ENCODE results near the gene BTBD17. TPM values are rescaled to one million over a fixed set of nuclear protein-coding genes. Genes with fewer than 3 reads are reported as not detected.

BTBD17 gene
- polyA plus RNA-seq, 3 donors = not detected

GRCh38 chr17:74404789-74405188 lies 43.1 kb upstream of the BTBD17 start:
- Histone ChIP-seq H3K27me3 (ENCODE audit: control insufficient read depth in 2 of 2, insufficient read depth in 2 of 2, low read length in 2 of 2) (no peaks in the 10 kb centered on the region), H3K79me2 (ENCODE audit: insufficient read depth, low read length) (no peaks in the 10 kb centered on the region), H4K20me1 (ENCODE audit: insufficient read depth, low read length) (no peaks in the 10 kb centered on the region), H3K4me2 (replicated peaks; ENCODE audit: extremely low read depth, low read length, poor library complexity, severe bottlenecking) (no peak overlapping the region), H3K4me3 (replicated peaks in 1 of 3; ENCODE audit: low read depth in 2 of 3, low read length in 3 of 3) (no peak overlapping the region), H3K27ac (ENCODE audit: low read depth in 1 of 2, low read length in 2 of 2) (no peak overlapping the region), H3K4me1 (ENCODE audit: control insufficient read depth in 1 of 2, insufficient read depth in 2 of 2, low read length in 2 of 2) (no peaks in the 10 kb centered on the region), H3K9ac (ENCODE audit: insufficient read depth, low read length, poor library complexity, severe bottlenecking) (no peak overlapping the region), H3K36me3 (replicated peaks in 1 of 2; ENCODE audit: control insufficient read depth in 1 of 2, insufficient read depth in 2 of 2, low read length in 2 of 2) (no peaks in the 10 kb centered on the region), H3K9me3 (replicated peaks in 1 of 2; ENCODE audit: control insufficient read depth in 1 of 2, insufficient read depth in 1 of 2, low read length in 2 of 2) (no peaks in the 10 kb centered on the region), H2AFZ (ENCODE audit: insufficient read depth, low read depth, low read length, poor library complexity, severe bottlenecking) (no peak overlapping the region)
- Mint-ChIP-seq H3K4me1 (no peaks in the 10 kb centered on the region), H3K36me3 (no peaks in the 10 kb centered on the region), H3K27me3 (ENCODE audit: low read depth in 3 of 3) (peaks cover 8 to 20% (median 8%) of the 10 kb centered on the region in 3 donors), H3K27ac (no peak overlapping the region), H3K9me3 (peaks cover 0 to 5% (median under 1%) of the 10 kb centered on the region in 7 donors), H3K4me3 (no peak overlapping the region)
- no peak for DNase-seq
- TF ChIP-seq, protein P1, sequence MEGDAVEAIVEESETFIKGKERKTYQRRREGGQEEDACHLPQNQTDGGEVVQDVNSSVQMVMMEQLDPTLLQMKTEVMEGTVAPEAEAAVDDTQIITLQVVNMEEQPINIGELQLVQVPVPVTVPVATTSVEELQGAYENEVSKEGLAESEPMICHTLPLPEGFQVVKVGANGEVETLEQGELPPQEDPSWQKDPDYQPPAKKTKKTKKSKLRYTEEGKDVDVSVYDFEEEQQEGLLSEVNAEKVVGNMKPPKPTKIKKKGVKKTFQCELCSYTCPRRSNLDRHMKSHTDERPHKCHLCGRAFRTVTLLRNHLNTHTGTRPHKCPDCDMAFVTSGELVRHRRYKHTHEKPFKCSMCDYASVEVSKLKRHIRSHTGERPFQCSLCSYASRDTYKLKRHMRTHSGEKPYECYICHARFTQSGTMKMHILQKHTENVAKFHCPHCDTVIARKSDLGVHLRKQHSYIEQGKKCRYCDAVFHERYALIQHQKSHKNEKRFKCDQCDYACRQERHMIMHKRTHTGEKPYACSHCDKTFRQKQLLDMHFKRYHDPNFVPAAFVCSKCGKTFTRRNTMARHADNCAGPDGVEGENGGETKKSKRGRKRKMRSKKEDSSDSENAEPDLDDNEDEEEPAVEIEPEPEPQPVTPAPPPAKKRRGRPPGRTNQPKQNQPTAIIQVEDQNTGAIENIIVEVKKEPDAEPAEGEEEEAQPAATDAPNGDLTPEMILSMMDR (IDR thresholded peaks at IDR 0.05) = no peak
- intact Hi-C loops (cut with micrococcal nuclease) = no loop called here
- WGBS (ENCODE audit: insufficient coverage) = no CpG with 5 or more reads among the region's 6 CpGs

- Histone ChIP-seq H3K9ac (ENCODE audit: insufficient read depth, low read length, poor library complexity, severe bottlenecking) (no peak overlapping the region), H3K36me3 (replicated peaks in 1 of 2; ENCODE audit: control insufficient read depth in 1 of 2, insufficient read depth in 2 of 2, low read length in 2 of 2) (no peaks in the 10 kb centered on the region), H3K4me3 (replicated peaks in 1 of 3; ENCODE audit: low read depth in 2 of 3, low read length in 3 of 3) (no peak overlapping the region), H3K27ac (ENCODE audit: low read depth in 1 of 2, low read length in 2 of 2) (no peak overlapping the region), H3K27me3 (ENCODE audit: control insufficient read depth in 2 of 2, insufficient read depth in 2 of 2, low read length in 2 of 2) (no peaks in the 10 kb centered on the region), H4K20me1 (ENCODE audit: insufficient read depth, low read length) (no peaks in the 10 kb centered on the region), H3K9me3 (replicated peaks in 1 of 2; ENCODE audit: control insufficient read depth in 1 of 2, insufficient read depth in 1 of 2, low read length in 2 of 2) (no peaks in the 10 kb centered on the region), H3K4me1 (ENCODE audit: control insufficient read depth in 1 of 2, insufficient read depth in 2 of 2, low read length in 2 of 2) (no peaks in the 10 kb centered on the region), H3K4me2 (replicated peaks; ENCODE audit: extremely low read depth, low read length, poor library complexity, severe bottlenecking) (no peak overlapping the region), H2AFZ (ENCODE audit: insufficient read depth, low read depth, low read length, poor library complexity, severe bottlenecking) (no peak overlapping the region), H3K79me2 (ENCODE audit: insufficient read depth, low read length) (no peaks in the 10 kb centered on the region)
- H3K4me3 Mint-ChIP-seq = no peak overlapping the region
- H3K4me1 Mint-ChIP-seq = no peaks in the 10 kb centered on the region
- WGBS (ENCODE audit: insufficient coverage) = 95% methylated on average over 3 of the region's 7 CpGs
- H3K27me3 Mint-ChIP-seq (ENCODE audit: low read depth in 3 of 3) = peaks cover 8 to 20% (median 11%) of the 10 kb centered on the region in 3 donors
- DNase-seq = no peak
- H3K9me3 Mint-ChIP-seq = peaks cover 0 to 9% (median 4%) of the 10 kb centered on the region in 7 donors
- intact Hi-C loops (cut with micrococcal nuclease) = no loop called here
- no peak overlapping the region for H3K27ac Mint-ChIP-seq
- no peaks in the 10 kb centered on the region for H3K36me3 Mint-ChIP-seq
- TF ChIP-seq, protein P1 (IDR thresholded peaks at IDR 0.05) = no peak
Observed at GRCh38 chr17:74404218-74404617, 42.5 kb upstream of the BTBD17 start.

All from CD14-positive monocyte (primary cell).